HUES48 (cell line): Measurements from ENCODE around the gene RAB6A.

ENCODE experiments used
- H3K27ac ChIP-seq: one replicate; pipeline ENCODE4 v1.7.0; 2013; ENCODE audit warnings: low read depth, low read length, inconsistent platforms
- H3K27me3 ChIP-seq: 2 replicates; pipeline ENCODE4 v1.6.1; 2013; ENCODE audit warnings: mild to moderate bottlenecking, low read length; ENCODE audit not compliant: control insufficient read depth, insufficient read depth
- H3K36me3 ChIP-seq: 2 replicates; pipeline ENCODE4 v1.6.1; 2013; ENCODE audit warnings: low read length; ENCODE audit not compliant: control insufficient read depth, insufficient read depth
- H3K4me1 ChIP-seq: 2 replicates; pipeline ENCODE4 v1.6.1; 2013; ENCODE audit warnings: mild to moderate bottlenecking, low read length; ENCODE audit not compliant: control insufficient read depth, insufficient read depth
- H3K4me3 ChIP-seq: 2 replicates; pipeline ENCODE4 v1.5.1; 2013; ENCODE audit warnings: mild to moderate bottlenecking, low read depth, low read length
- H3K9ac ChIP-seq: 2 replicates; pipeline ENCODE4 v1.6.1; 2013; ENCODE audit warnings: mild to moderate bottlenecking, low read depth, low read length, moderate library complexity
- H3K9me3 ChIP-seq: 2 replicates; pipeline ENCODE4 v1.6.1; 2013; ENCODE audit warnings: low read length; ENCODE audit not compliant: control insufficient read depth, insufficient read depth

Gene RAB6A

DNA sequence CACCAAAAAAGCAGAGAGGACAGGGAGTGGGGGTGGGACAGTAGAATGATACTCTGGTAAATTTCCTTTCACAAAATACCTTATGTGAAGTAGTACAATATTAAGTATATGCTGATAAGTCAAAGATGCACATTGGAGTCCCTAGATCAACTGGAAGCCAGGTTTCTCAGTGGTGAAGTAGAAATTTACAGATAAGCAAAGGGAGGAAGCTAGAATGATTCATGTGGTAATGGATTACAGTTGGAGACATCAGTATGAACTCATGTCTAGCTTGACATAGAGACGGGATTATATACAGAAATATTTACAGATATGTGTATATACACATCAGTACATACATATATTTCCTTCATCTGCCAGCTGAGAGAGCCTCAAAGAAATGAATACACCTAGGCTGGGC is 93.0 kb downstream of the RAB6A start:
- Histone ChIP-seq H3K4me3 (no peak overlapping the region), H3K9ac (no peak overlapping the region), H3K4me1 (peaks cover 8% of the 10 kb centered on the region; the same call in 1 of the 2 replicates), H3K27me3 (peaks cover 4% of the 10 kb centered on the region; the same call in 1 of the 2 replicates), H3K27ac (no peak overlapping the region), H3K9me3 (no peaks in the 10 kb centered on the region), H3K36me3 (no peaks in the 10 kb centered on the region)

DNA sequence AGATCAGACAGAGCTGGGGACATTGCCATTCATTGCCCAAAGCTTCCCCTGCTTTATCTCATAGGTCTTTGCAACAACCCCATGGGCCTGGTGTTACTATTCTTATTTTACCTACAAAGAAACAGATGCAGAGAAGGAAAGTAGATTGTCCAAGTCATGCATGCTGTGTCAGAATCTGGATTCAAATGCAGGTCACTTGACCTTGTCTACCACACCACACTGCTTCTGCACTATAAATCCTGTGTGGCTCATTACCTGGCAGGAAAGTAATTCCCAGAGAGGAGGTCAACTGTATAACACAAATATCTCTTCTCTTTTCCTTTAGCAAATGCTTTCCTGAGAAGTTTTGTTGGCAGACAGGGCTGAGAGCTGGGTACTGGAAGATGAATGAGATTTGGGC is 96.0 kb downstream of the RAB6A start:
- H3K27ac ChIP-seq = no peak overlapping the region
- H3K9ac ChIP-seq = no peak overlapping the region
- H3K9me3 ChIP-seq = no peaks in the 10 kb centered on the region

GRCh38 chr11:73663604-73664495 is 97.0 kb downstream of the RAB6A start:
- Histone ChIP-seq H3K9me3 (no peaks in the 10 kb centered on the region), H3K9ac (no peak overlapping the region), H3K27ac (no peak overlapping the region), H3K4me1 (peaks cover 10% of the 10 kb centered on the region; the same call in 1 of the 2 replicates), H3K36me3 (no peaks in the 10 kb centered on the region), H3K27me3 (peaks cover 29% of the 10 kb centered on the region), H3K4me3 (no peak overlapping the region)

More for the DNA sequence above, 96.0 kb downstream of the RAB6A start:
- peaks cover 10% of the 10 kb centered on the region; the same call in 1 of the 2 replicates for H3K4me1 ChIP-seq
- no peak overlapping the region for H3K4me3 ChIP-seq
- H3K27me3 ChIP-seq = peaks cover 22% of the 10 kb centered on the region
- no peaks in the 10 kb centered on the region for H3K36me3 ChIP-seq

- Histone ChIP-seq H3K36me3 (no peaks in the 10 kb centered on the region), H3K27ac (no peak overlapping the region)
Observed at GRCh38 chr11:73662445-73663157, 98.3 kb downstream of the RAB6A start.

DNA sequence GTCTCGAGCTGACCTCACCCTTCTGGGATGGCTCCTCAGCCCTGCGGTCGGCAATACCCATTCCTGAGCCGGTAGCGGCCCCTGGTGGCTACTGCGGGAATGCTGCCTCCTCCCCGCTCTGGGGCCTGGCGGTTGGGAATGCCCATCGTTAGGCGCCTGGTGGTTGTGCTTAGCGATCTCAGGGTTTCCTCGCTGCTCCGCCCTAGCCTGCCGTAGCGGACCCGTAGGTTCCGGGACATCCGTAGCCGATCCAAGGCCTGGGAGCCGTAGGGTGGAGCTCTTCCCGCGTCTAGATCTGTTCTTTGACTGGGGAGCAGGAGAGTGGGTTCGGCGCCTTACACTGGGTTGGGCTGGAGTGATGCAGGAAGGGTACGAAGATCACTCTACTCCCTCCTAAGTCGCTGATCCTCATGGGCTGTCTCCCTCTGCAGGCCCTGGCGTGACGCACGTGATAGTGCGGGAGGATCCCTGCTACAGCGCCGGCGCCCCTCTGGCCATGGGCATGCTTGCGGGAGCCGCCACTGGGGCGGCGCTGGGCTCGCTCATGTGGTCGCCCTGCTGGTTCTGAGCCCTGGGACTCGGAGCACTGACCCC is 99.7 kb downstream of the RAB6A start:
- peak overlapping the region; percentile 53 for H3K4me3 ChIP-seq
- H3K9ac ChIP-seq = peak overlapping the region; percentile 54
- H3K27ac ChIP-seq = peak overlapping the region; percentile 56

More at GRCh38 chr11:73662445-73663157, 98.3 kb downstream of the RAB6A start:
- Histone ChIP-seq H3K9ac (no peak overlapping the region), H3K9me3 (no peaks in the 10 kb centered on the region), H3K27me3 (peaks cover 29% of the 10 kb centered on the region), H3K4me1 (peaks cover 10% of the 10 kb centered on the region; the same call in 1 of the 2 replicates), H3K4me3 (no peak overlapping the region)

GRCh38 chr11:73660497-73661034 is 100.3 kb downstream of the RAB6A start:
- H3K27me3 ChIP-seq = peaks cover 29% of the 10 kb centered on the region
- H3K4me1 ChIP-seq = peaks cover 10% of the 10 kb centered on the region; the same call in 1 of the 2 replicates
- H3K4me3 ChIP-seq = 0 out of 2 replicates have a peak overlapping the region, but pooled peaks have one; percentile 9
- no peaks in the 10 kb centered on the region; the same call in 1 of the 2 replicates for H3K36me3 ChIP-seq
- H3K9ac ChIP-seq = no peak overlapping the region
- H3K27ac ChIP-seq = no peak overlapping the region
- no peaks in the 10 kb centered on the region for H3K9me3 ChIP-seq

More for the DNA sequence above, 99.7 kb downstream of the RAB6A start:
- Histone ChIP-seq H3K4me1 (peaks cover 10% of the 10 kb centered on the region; the same call in 1 of the 2 replicates), H3K9me3 (no peaks in the 10 kb centered on the region), H3K36me3 (no peaks in the 10 kb centered on the region; the same call in 1 of the 2 replicates), H3K27me3 (peaks cover 29% of the 10 kb centered on the region)

GRCh38 chr11:73659961-73660360 is 100.9 kb downstream of the RAB6A start:
- H3K36me3 ChIP-seq = no peaks in the 10 kb centered on the region; the same call in 1 of the 2 replicates
- H3K4me1 ChIP-seq = peaks cover 10% of the 10 kb centered on the region; the same call in 1 of the 2 replicates
- no peak overlapping the region for H3K4me3 ChIP-seq
- no peaks in the 10 kb centered on the region for H3K9me3 ChIP-seq
- H3K9ac ChIP-seq = no peak overlapping the region
- peaks cover 29% of the 10 kb centered on the region for H3K27me3 ChIP-seq
- H3K27ac ChIP-seq = no peak overlapping the region

- peaks cover 3% of the 10 kb centered on the region for H3K36me3 ChIP-seq
- H3K4me3 ChIP-seq = no peak overlapping the region
- H3K27me3 ChIP-seq = peaks cover 17% of the 10 kb centered on the region
- H3K4me1 ChIP-seq = peaks cover 5% of the 10 kb centered on the region; the same call in 1 of the 2 replicates
- H3K9me3 ChIP-seq = no peaks in the 10 kb centered on the region
- no peak overlapping the region for H3K9ac ChIP-seq
- H3K27ac ChIP-seq = no peak overlapping the region
Observed at GRCh38 chr11:73656985-73657384, 103.9 kb downstream of the RAB6A start.

GRCh38 chr11:73655686-73656085 is 105.2 kb downstream of the RAB6A start:
- H3K4me3 ChIP-seq = no peak overlapping the region
- H3K36me3 ChIP-seq = peaks cover 3% of the 10 kb centered on the region
- H3K27ac ChIP-seq = no peak overlapping the region
- H3K9ac ChIP-seq = no peak overlapping the region
- peaks cover 5% of the 10 kb centered on the region; the same call in 1 of the 2 replicates for H3K4me1 ChIP-seq
- H3K9me3 ChIP-seq = no peaks in the 10 kb centered on the region
- peaks cover 12% of the 10 kb centered on the region; the same call in 1 of the 2 replicates for H3K27me3 ChIP-seq

DNA sequence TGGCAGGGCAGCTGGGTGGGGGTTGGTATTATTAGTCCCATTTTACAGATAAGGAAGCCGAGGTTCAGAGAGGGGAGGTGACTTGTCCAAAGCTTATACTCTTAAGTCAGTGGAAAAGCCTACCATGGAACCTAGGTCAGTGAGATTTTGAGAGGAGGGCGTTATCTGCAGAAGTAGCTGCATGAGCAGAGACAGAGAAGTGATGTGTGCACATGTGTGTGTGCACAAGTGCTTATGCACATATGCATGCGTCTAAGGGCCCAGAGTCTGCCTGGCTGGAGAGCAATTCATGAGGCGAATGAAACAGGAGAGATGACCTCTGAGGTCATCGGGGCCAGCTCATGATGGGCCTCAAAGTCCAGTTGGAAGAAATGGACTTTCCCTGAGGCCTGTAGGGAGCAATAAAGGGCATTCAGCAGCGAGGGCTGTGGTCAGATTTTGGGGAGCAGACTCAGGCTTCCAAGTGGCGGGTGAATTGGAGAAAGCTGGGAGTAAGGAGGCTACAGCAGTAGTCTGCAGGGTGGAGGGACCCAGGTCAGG is 106.3 kb downstream of the RAB6A start:
- no peak overlapping the region for H3K27ac ChIP-seq
- H3K4me3 ChIP-seq = no peak overlapping the region
- H3K9ac ChIP-seq = no peak overlapping the region
- peaks cover 4% of the 10 kb centered on the region; the same call in 1 of the 2 replicates for H3K4me1 ChIP-seq
- no peaks in the 10 kb centered on the region for H3K9me3 ChIP-seq
- peaks cover 4% of the 10 kb centered on the region; the same call in 1 of the 2 replicates for H3K27me3 ChIP-seq
- peaks cover 3% of the 10 kb centered on the region for H3K36me3 ChIP-seq
